GM18520 (cell line): ENCODE results near the gene R3HDM2.

ENCODE experiments used
- ATAC-seq: cut with Tn5 transposase; IDR thresholded peaks from one replicate; pipeline ENCODE4 v1.9.1; 2021; ENCODE audit not compliant: unreplicated experiment

R3HDM2 gene

GRCh38 chr12:57208631-57209282, 222.1 kb downstream of the R3HDM2 start:
- no peak for ATAC-seq

GRCh38 chr12:57207731-57208630, 222.9 kb downstream of the R3HDM2 start:
- ATAC-seq = no peak

GRCh38 chr12:57205931-57206330, 224.9 kb downstream of the R3HDM2 start:
- no peak for ATAC-seq

- ATAC-seq = no peak
Measured at GRCh38 chr12:57205186-57205585, 225.7 kb downstream of the R3HDM2 start.

- no peak for ATAC-seq
Measured at GRCh38 chr12:57204454-57204853, 226.4 kb downstream of the R3HDM2 start.

DNA sequence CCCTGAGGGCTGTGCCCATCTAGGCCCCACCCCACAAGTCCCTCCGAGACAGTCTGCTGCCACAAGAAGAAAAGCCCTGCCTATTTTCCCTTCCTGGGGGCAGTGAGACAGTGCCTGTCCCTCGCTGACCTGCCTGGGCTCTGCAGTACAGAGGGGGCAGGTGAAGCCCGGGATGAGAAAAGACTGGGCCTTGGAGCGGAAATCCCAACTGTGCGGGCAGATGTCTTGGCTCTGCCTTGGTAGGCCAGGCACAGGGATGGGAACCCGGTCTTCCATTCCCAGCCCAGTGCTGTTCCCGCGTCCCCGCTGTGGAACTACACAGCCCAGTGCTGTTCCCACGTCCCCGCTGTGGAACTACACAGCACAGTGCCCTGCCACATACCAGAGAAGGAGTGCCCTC, 227.1 kb downstream of the R3HDM2 start:
- ATAC-seq = no peak
